CD4-positive, alpha-beta T cell treated with Interleukin-12 subunit alpha and Interleukin-12 subunit beta, for 1 hour (primary cell): ENCODE results near the gene GORASP1.

Experiments
- DNase-seq: peaks from one replicate; pipeline ENCODE4 v3.0.0-alpha.2; 2020

GORASP1 gene

DNA sequence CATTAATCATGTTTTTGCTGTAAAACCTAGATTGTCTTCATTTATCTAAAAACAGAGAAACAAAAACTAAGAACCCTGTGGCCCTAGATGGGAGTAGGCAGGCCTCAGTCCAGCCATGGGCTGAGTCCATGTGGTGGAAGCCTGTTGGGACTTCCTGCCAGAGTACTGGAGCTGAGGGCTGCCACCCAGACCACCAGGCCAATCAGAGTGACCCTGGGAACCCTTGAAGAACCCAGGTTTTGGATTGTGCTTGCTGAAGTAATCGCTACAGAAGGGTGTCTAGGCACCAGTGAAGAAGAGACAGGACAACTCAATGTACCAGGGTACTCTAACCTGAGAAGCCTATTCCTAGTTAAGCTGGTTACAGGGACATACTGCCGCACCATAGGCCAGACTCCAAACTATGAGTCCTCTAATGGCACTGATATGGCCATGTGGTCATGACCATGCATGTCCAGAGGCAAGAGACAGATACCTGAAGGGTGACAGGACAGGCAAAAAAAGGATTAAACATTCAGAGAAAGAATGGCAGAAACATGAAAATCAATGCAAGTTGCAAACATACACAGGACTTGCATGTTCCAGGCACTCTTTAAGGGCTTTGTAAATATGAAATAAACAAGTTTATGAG, 33.0 kb upstream of the GORASP1 start:
- no peak for DNase-seq

DNA sequence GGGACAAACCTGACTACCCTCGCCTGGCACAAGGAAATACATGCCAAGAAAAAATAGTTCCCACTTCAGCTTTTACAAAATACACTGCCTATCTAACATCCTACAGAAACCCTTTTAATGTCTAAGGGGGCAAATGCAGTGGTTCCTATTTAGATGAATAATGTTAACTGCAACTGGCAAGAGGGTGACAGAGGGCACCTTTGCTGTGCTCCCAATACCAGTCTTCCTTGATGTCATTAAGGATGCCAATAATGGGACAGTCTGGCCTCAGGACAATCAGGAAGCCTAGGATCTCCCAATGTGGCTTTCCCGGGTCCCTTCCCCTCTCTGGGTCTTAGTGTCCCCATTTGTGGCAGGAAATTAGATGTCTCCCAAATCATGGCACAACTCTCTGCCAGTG, 32.0 kb upstream of the GORASP1 start:
- no peak for DNase-seq

DNA sequence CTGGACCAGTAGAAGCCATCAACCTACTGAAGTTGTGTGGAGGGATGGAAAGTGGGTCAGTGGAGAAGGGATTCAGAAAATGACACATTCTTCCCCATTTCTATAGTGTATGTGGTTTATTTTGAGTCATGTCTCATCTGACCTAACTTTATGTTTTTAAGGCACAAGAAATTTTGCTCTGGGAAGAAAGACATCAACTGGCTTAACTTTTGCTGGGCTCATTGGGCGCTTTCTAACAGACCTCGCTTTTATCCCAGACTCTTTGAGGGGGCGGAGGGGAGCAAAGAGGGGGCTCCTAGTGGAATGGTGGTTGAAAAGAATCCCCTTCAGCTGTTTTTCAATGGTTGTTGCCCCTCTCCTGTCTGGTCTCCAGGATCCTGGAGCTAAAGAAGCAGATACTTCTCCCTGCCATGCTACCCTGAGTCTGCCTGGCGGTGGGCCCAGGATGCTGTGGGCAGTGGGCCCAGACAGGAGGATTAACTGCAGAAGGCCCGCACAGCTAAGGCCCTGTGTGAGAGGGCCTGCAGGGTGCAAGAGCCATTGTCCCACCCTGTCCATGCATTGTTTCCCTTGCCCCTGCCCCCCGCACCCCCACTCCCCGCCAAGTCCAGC, 31.5 kb upstream of the GORASP1 start:
- DNase-seq, result no peak

GRCh38 chr3:39137991-39138803, 30.8 kb upstream of the GORASP1 start:
- no peak for DNase-seq

DNA sequence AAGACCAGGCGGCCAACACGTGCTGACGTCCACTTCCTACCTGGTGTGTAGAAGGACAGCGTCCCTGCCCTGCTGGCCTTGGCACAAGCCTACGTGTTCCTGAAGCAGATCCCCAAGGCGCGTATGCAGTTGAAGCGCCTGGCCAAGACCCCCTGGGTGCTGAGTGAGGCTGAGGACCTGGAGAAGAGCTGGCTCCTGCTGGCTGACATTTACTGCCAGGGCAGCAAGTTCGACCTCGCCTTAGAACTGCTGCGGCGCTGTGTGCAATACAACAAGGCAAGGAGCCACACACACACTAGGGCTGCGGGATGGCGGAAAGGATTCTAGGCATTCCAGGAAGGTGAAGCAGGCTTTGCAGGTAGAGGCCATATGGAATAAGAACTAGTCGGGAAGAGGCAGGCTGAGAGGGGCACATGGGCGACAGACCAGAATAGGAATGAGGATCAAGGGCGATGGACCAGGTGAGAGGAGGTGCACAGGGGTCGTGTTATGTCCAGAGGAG, 30.1 kb upstream of the GORASP1 start:
- DNase-seq, result no peak

- no peak for DNase-seq
Measured at GRCh38 chr3:39136533-39137434, 29.4 kb upstream of the GORASP1 start.

DNA sequence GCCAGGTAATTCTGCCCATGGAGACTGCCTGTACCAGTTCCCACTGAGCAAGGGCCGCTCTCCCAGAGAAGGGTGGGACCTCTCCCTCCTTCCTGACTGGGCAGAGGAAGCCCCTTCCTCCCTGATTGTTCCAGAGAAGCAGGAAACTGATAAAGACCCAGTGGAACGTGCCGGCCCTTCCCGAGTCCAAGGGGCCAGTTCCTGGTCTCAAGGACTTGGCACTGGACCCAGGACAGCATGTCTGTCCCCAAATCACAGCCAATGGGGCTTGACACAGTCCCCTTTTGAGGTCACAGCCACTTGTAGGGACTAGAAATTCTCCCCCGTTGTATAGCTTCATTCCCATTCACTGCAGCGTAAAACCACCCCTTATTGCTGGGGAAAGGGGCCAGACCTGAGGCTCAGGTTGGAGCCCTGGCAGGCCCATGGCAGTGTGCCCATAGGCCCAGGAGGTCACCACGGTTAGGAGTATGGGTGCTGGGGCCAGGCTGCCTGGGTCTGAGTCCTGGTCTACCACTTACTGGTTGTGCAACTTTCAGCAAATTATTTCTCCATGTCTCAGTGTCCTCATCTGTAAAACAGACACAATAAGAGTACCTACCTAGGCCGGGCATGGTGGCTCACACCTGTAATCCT, 27.9 kb upstream of the GORASP1 start:
- DNase-seq, result no peak

GRCh38 chr3:39134305-39134704, 26.9 kb upstream of the GORASP1 start:
- no peak for DNase-seq

GRCh38 chr3:39133822-39134221, 26.4 kb upstream of the GORASP1 start:
- DNase-seq, result no peak

DNA sequence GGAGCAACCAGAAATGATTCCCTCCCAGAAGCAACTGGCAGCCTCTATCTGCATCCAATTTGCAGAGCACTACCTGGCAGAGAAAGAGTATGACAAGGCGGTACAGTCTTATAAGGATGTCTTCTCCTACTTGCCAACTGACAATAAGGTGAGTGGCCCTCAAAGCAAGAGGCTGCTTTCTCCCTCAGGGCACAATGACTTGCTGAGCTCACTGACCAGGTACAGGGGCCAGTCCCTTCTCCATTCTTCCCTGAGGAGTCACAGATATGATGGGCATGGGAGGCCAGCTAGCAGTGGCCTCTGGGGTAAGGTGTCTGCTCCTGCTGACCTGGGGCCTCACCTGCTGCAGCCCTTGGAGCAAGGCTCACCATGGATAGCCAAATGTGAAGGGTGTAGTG, 25.7 kb upstream of the GORASP1 start:
- DNase-seq, result no peak

DNA sequence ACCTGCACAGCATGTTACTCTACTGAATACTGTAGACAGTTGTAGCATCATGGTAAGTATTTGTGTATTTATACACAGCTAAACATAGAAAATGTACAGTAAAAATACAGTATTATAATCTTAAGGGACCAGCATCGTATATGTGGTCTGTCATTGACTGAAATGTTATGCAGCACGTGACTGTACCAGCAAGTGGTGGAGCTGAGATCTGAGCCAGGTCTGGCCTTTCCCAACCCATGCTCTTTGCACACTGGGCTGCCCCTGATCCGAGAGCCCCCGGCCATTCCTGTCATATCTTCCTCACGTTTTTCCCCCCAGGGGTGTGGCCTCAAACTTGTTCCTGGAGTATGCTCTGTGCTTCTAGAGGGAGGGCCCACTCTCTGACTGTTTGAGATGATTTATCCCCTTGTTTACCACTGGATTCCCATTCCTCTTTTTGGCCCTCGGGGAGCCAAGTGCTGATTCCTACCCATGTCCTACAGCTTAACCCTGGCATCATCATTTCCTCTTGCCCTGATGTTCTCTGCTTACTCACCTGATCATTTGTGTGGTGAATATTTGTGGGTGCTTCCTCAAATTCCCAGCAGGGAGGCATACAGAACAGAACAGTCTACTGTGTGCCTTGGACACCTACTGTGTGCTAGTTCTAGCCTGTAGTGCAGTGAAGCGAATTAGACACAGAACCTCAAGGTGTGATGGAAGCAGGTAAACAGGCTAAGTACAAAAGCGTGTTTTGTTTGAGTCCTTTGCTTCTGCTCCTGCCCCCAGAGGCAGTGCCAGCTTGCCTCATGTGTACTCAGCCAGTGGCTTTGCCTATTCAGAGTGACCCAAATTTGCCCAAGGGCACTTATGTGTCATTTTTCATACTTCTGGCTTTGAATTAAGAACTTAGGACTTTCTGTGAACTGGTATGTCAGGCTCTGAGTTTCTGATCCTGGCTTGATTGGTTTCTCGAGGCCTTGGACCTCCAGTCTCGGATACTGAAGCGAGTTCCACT, 25.0 kb upstream of the GORASP1 start:
- no peak for DNase-seq

DNA sequence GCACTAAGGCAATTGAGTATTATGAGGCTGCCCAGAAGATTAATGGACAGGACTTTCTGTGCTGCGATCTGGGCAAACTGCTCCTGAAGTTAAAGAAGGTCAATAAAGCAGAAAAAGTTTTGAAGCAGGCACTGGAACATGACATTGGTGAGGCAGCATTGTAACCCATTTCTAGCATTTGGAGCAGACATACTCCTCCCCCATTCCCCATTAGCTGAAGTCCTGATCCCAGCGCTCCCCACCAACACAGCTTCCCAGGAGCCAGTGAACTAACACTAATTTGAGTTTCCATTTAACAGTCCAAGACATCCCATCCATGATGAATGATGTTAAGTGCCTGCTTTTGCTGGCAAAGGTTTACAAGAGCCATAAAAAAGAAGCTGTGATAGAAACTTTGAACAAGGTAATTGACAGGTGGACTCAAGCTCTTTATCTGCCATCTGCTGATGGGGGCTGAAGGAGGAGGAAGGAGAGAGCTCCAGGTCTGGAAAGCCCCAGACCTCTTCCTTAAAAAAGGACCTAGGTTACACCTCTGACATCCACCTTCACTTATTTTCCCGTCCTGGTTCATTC, 23.4 kb upstream of the GORASP1 start:
- no peak for DNase-seq

- no peak for DNase-seq
Measured at GRCh38 chr3:39130026-39130425, 22.6 kb upstream of the GORASP1 start.

DNA sequence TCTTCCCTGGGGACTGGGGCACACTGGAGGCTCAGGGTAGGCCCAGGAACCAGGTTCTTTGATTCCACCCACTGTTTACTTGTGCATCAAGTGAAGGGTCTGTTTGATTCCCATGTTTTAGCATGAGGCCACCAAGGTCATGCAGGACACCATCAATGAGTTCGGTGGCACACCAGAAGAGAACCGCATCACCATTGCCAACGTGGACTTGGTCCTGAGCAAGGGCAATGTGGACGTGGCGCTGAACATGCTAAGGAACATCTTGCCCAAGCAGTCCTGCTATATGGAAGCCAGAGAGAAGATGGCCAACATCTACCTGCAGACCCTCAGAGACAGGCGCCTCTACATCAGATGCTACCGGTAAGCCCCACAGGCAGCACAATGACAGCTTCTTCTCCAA, 21.5 kb upstream of the GORASP1 start:
- DNase-seq, result no peak

DNA sequence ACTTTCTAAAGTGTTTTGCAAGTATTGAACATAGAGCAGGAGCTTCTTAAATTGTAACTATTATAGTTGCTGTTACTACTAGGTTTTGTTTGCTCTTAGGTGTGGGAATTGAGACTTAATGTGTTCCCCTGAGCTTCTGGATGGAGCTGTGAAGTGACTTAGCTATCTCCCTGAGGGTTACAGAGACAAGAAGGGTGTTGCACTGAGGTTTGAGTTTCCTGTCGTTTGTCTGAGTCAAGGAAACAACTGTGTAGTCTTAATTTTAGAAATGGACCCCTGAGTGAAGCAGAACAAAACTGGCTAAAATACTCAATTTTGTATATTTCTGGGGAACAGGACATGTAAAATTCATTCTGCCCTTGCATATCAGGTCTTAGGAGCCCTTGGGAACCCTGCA, 20.5 kb upstream of the GORASP1 start:
- DNase-seq, result no peak

DNA sequence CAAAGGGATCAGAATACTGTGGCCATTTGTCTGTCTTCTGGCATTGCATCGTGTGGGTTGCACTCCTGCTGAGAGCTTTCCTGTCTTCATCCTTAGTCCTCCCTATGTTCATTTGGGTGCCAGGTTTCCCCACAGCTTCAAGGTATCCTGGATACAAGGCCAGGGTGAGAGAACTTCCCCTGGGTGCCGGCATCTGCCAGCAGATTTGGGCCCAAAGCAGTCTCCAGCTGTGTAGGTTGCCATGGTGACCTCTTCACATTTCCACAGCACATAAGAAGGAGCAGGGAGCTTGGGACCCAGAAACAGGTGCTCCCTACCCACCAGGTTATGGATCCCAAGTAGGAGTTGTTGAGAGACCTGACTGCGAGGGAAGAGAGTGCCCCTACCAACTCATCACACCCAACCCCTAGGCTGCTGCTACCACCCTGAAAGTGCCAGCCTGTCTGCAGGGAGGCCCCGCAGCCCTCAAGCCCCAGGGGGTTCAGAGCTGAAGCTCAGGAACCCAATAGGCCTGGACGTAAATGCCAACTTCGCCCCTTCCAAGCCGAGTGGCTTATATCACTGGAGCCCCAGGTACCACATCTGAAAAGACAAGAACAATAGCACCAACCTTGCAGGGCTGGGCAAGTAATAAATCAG, 20.0 kb upstream of the GORASP1 start:
- DNase-seq, result no peak

- DNase-seq, result no peak
Measured at GRCh38 chr3:39126532-39127071, 19.2 kb upstream of the GORASP1 start.

DNA sequence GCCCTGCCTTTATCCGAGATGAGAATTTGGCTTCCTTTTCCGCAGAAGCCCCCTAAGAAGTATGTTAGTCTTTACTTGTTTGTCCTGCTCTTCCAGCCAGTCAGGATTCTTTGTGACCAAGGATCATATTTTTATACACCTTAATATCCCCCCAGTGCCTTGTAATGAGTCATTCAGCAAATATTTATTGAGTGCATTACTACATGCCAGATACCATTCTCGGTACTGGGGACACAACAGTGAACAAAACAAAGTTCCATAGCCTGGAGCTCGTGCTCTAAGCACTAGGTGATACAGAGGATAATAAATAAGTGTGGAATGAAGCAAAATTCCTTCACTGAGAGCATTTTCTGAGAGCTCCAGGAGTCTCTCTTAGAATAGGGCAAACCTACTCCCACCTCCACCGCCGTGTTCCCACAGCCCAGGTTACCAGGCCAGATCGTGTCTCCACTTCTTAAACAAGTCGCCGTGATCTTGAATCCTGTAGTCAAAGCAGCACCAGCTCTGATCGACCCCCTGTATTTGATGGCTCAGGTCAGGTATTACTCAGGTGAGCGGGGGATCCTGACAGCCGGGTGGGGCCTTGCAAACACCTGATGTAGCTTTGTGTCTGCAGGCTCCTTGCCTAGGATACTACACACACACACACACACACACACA, 18.5 kb upstream of the GORASP1 start:
- no peak for DNase-seq
